ENCODE measurements around the gene TPRG1L. TPM values are rescaled to one million over a fixed set of nuclear protein-coding genes. Genes with fewer than 3 reads are reported as not detected.

The TPRG1L gene
- total and polyA plus RNA-seq, 2 of the 4 experiments (the other 2 are of a cell fraction): 25.3 to 39.5 TPM

DNA sequence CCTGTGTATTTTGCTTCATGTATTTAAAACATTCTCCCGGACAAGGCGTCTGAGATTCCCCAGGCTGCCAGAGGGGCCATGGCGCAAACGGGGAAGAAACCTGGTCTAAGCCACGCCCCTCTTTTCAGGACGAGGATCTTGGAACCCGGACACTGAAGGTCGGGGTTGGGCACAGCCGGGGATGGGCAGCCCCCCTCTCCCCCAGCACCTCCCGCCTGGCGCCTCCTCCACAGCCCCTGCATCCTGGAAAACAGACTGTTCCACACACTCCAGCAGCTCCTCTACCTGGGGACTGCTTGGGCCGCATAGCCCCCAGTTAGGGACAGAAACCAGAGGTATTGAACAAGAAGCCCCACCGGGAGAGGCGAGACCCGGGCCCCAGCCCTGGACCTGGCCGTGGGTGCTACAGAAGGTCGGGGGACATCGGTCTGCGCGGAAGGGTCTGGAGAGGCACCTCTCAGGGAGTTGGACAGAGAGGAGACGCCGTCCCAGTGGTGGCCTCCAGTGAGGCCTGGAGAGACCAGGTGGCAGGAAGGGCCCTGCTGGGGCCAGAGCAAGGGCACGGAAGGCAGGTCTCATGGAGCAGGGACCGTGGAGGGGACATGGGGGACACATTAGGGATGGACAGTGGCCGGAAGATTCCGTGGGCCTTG, 32.9 kb downstream of the TPRG1L start:
- no peaks in the 10 kb centered on the region; the same call in 1 of the 2 replicates for H4K20me1 ChIP-seq (ENCODE audit: insufficient read depth, low read length)
- ATAC-seq (ENCODE audit: low read depth): no peak
- peaks cover 56% of the 10 kb centered on the region for H3K27me3 ChIP-seq (ENCODE audit: control insufficient read depth, insufficient read depth, low read length)
- H2AK5ac ChIP-seq (ENCODE audit: low read depth, low read length): no peak overlapping the region
- no peak overlapping the region for H3K27ac ChIP-seq (ENCODE audit: insufficient read depth, low read length)
- no peaks in the 10 kb centered on the region for H3K9me1 ChIP-seq (ENCODE audit: insufficient read depth, low read length)
- H3K4me3 ChIP-seq (ENCODE audit: insufficient read depth, low read depth, low read length): no peak overlapping the region
- BruUV-seq (replicated peaks): no TSS peak
- POLR2A ChIA-PET (ENCODE audit: unreplicated experiment): no interaction called here
- no peak overlapping the region for H3K14ac ChIP-seq (replicated peaks; ENCODE audit: low read depth, low read length)
- no peak overlapping the region for H4K91ac ChIP-seq (ENCODE audit: insufficient read depth, low read depth, low read length)
- no peak overlapping the region for H4K8ac ChIP-seq (ENCODE audit: low read depth in 2 of 2, low read length in 2 of 2)
- no peak overlapping the region for H3K23ac ChIP-seq (ENCODE audit: low read depth, low read length)
- no peak overlapping the region for H3K4me2 ChIP-seq (ENCODE audit: low read depth, low read length)
- H3K4ac ChIP-seq (ENCODE audit: low read depth, low read length): no peak overlapping the region
- H4K5ac ChIP-seq (ENCODE audit: low read depth, low read length): no peak overlapping the region
- DNase-seq: no peak
- WGBS, 2 experiments (ENCODE audit: extremely low coverage in 2 of 2, insufficient read length in 1 of 2): 38% methylated on average over 8 of the region's 26 CpGs; no CpG with 5 or more reads in 1 of the 2 experiments
- H2AFZ ChIP-seq (replicated peaks; ENCODE audit: low read length, poor library complexity): no peak overlapping the region
- no peak overlapping the region for H2AK9ac ChIP-seq (replicated peaks; ENCODE audit: low read depth, low read length, poor library complexity)
- H3K4me1 ChIP-seq (ENCODE audit: control insufficient read depth, insufficient read depth, low read length): no peaks in the 10 kb centered on the region
- no peak overlapping the region for H3K18ac ChIP-seq (ENCODE audit: low read depth, low read length)
- no peak overlapping the region for H2BK5ac ChIP-seq (ENCODE audit: low read depth, low read length, poor library complexity, severe bottlenecking)
- dilution Hi-C loops (cut with HindIII; ENCODE audit: low sequenced_read_pairs, unreplicated experiment) (no loop called here), intact Hi-C loops (cut with micrococcal nuclease) (no loop called here), in situ Hi-C loops (cut with MboI; ENCODE audit: low sequenced_read_pairs) (no loop called here)
- no peaks in the 10 kb centered on the region for H3K36me3 ChIP-seq (ENCODE audit: control insufficient read depth, insufficient read depth, low read length)
- H3K9ac ChIP-seq (ENCODE audit: low read depth, low read length): no peak overlapping the region
- TF ChIP-seq MAFK (IDR thresholded peaks at IDR 0.05; ENCODE audit: low read depth, low read length) (no peak), USF2 (IDR thresholded peaks at IDR 0.05; ENCODE audit: low read depth, low read length) (no peak), SMC3 (IDR thresholded peaks at IDR 0.05; ENCODE audit: low read depth, low read length) (no peak), MXI1 (IDR thresholded peaks at IDR 0.05; ENCODE audit: borderline replicate concordance, low read depth, low read length) (no peak), RFX5 (IDR thresholded peaks at IDR 0.05; ENCODE audit: low read depth, low read length) (no peak), RCOR1 (IDR thresholded peaks at IDR 0.05; ENCODE audit: insufficient replicate concordance, low read length) (no peak)
- H3K56ac ChIP-seq (ENCODE audit: extremely low read depth, insufficient read depth, low read length): no peak overlapping the region
- H3K9me3 ChIP-seq (ENCODE audit: control insufficient read depth, insufficient read depth, low read length): no peaks in the 10 kb centered on the region
- no peak overlapping the region for H2BK20ac ChIP-seq (ENCODE audit: low read depth, low read length)
- H3K79me1 ChIP-seq (ENCODE audit: low read depth in 1 of 2, low read length in 2 of 2): no peaks in the 10 kb centered on the region
- no peak overlapping the region for H2BK120ac ChIP-seq (ENCODE audit: low read depth, low read length)
- no peak overlapping the region for H2BK15ac ChIP-seq (ENCODE audit: low read depth, low read length)
- CTCF ChIA-PET: no interaction called here

All from IMR-90 (cell line).